GM23248 (cell line): Measurements from ENCODE around the gene ABHD16A. TPM values are rescaled to one million over a fixed set of nuclear protein-coding genes. Genes with fewer than 3 reads are reported as not detected.

Experiments
- DNase-seq: peaks from one replicate; pipeline ENCODE4 v3.0.0-alpha.2; 2015
- H2AFZ ChIP-seq: fragments of 200-600 bp; sonication (generic); 2 replicates; pipeline ENCODE4 v1.6.1; 2016; ENCODE audit warnings: antibody characterized with exemption
- H3F3A ChIP-seq: fragments of 200-600 bp; sonication (generic); 2 replicates; pipeline ENCODE4 v1.6.1; 2016; ENCODE audit warnings: mild to moderate bottlenecking, antibody characterized with exemption, mixed run types; ENCODE audit not compliant: insufficient read depth
- H3K27ac ChIP-seq: fragments of 200-600 bp; sonication (generic); 2 replicates; pipeline ENCODE4 v1.5.1; 2016; ENCODE audit warnings: mild to moderate bottlenecking
- H3K27me3 ChIP-seq: fragments of 200-600 bp; sonication (generic); replicated peaks from 2 replicates; pipeline ENCODE4 v1.6.1; 2016; ENCODE audit warnings: mild to moderate bottlenecking; ENCODE audit not compliant: insufficient read depth
- H3K36me3 ChIP-seq: fragments of 200-600 bp; sonication (generic); 2 replicates; pipeline ENCODE4 v1.6.1; 2016; ENCODE audit warnings: low read depth, mild to moderate bottlenecking
- H3K4me1 ChIP-seq: fragments of 200-600 bp; sonication (generic); 2 replicates; pipeline ENCODE4 v1.6.1; 2016; ENCODE audit warnings: mild to moderate bottlenecking; ENCODE audit not compliant: insufficient read depth
- H3K4me2 ChIP-seq: fragments of 200-600 bp; sonication (generic); one replicate; pipeline ENCODE4 v1.6.1; 2016; ENCODE audit warnings: mild to moderate bottlenecking; ENCODE audit not compliant: unreplicated experiment
- H3K4me3 ChIP-seq: fragments of 200-600 bp; sonication (generic); 2 replicates; pipeline ENCODE4 v1.5.1; 2016; ENCODE audit warnings: mild to moderate bottlenecking
- H3K79me2 ChIP-seq: fragments of 200-600 bp; sonication (generic); 2 replicates; pipeline ENCODE4 v1.6.1; 2016; ENCODE audit warnings: mild to moderate bottlenecking; ENCODE audit not compliant: insufficient read depth
- H3K9ac ChIP-seq: fragments of 200-600 bp; sonication (generic); 2 replicates; pipeline ENCODE4 v1.6.1; 2016; ENCODE audit warnings: mild to moderate bottlenecking
- H3K9me2 ChIP-seq: fragments of 200-600 bp; sonication (generic); 2 replicates; pipeline ENCODE4 v1.6.1; 2016; ENCODE audit warnings: mixed run types, mild to moderate bottlenecking, moderate library complexity; ENCODE audit not compliant: insufficient read depth
- H3K9me3 ChIP-seq: fragments of 200-600 bp; sonication (generic); one replicate; pipeline ENCODE4 v1.6.1; 2017; ENCODE audit warnings: low read depth
- H4K20me1 ChIP-seq: fragments of 200-600 bp; sonication (generic); 2 replicates; pipeline ENCODE4 v1.6.0; 2016; ENCODE audit not compliant: insufficient read depth
- EZH2 ChIP-seq: fragments of 200-600 bp; sonication (generic); IDR thresholded peaks from 2 replicates; pipeline ENCODE4 v1.6.1; 2018; ENCODE audit warnings: antibody characterized with exemption, mild to moderate bottlenecking; ENCODE audit not compliant: insufficient read depth, poor library complexity, severe bottlenecking
- EZH2phosphoT487 ChIP-seq: fragments of 200-600 bp; sonication (generic); IDR thresholded peaks from 2 replicates; pipeline ENCODE4 v1.6.1; 2018; ENCODE audit warnings: antibody characterized with exemption, moderate library complexity, mild to moderate bottlenecking, low read depth; ENCODE audit not compliant: insufficient read depth
- WGBS, 2 experiments: methylation state at CpG; one replicate each; pipeline ENCODE4 v1.1.6; 2015 to 2017; ENCODE audit warnings: low lambda C conversion rate in 2 of 2, low coverage in 1 of 2; ENCODE audit errors: missing lambda C conversion rate in 2 of 2; 5-methylcytosine and 5-hydroxymethylcytosine counted together
- in situ Hi-C: fragments of 300-500 bp; cut with MboI; formaldehyde crosslinking; loops from 2 replicates; pipeline ENCODE4 v1.15.0; 2020
- polyA plus RNA-seq: library from polyadenylated mRNA; unstranded; fragments of >200 nt; fragmentation: Nextera tagmentation; extraction: Ambion mirVana; gene quantifications from 2 replicates; pipeline ENCODE4 v1.2.1, GENCODE V29; 2016
- total RNA-seq: library from RNA; depleted of rRNA; stranded (reverse); fragments of >200 nt; shearing (Covaris generic); gene quantifications from 2 replicates; pipeline ENCODE4 v1.2.3, GENCODE V29; 2014

The ABHD16A gene
- total and polyA plus RNA-seq, 2 experiments from 2014 or later = 48.0 to 54.0 TPM

DNA sequence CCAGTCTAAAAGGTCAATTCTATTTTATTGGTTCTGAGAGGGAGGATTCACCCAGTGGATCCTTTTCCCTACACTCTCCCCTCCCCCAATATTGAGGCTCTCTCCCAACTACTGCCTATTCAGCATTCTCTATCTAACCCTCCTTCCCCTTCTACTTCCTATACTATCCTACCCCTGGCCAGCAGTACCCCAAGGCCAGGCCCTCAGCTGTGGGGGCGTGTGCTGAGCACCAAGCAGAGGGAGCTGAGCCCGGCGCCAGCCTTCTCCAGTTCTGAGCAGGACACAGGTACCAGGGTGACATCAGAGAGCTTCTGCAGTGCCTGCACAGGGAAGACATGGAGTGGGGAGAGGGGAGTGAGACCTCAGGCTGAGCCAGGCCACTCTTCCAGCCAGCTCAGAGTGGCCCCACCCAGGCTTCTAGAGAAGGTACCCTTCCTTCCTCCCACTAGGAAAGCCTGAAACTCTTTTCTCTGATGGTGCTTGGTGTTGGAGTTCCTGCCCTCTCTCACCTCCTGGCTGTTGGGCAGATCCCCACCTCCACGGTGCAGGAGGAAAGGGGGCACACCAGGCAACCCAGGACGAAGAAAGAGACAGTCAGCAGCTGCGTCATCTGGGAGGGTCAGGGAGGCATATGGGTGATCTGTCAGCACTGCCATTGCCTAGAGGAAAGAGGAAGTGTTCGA lies 24.1 kb upstream of the ABHD16A start:
- 75 to 80% methylated on average over 7 of the region's 7 CpGs for WGBS, 2 experiments
- Histone ChIP-seq H3K79me2 (peaks cover 3% of the 10 kb centered on the region; the same call in 1 of the 2 replicates), H3K27me3 (no peaks in the 10 kb centered on the region), H3K4me3 (no peak overlapping the region), H4K20me1 (no peaks in the 10 kb centered on the region), H3K4me2 (no peak overlapping the region), H3K4me1 (peaks cover 6% of the 10 kb centered on the region; the same call in 1 of the 2 replicates), H3K27ac (no peak overlapping the region), H3K36me3 (peaks cover 27% of the 10 kb centered on the region), H3K9me3 (no peaks in the 10 kb centered on the region), H2AFZ (no peak overlapping the region), H3F3A (peaks cover 19% of the 10 kb centered on the region), H3K9me2 (no peaks in the 10 kb centered on the region), H3K9ac (no peak overlapping the region)
- in situ Hi-C loops = no loop called here
- TF ChIP-seq EZH2 (no peak), EZH2phosphoT487 (no peak)
- no peak for DNase-seq

DNA sequence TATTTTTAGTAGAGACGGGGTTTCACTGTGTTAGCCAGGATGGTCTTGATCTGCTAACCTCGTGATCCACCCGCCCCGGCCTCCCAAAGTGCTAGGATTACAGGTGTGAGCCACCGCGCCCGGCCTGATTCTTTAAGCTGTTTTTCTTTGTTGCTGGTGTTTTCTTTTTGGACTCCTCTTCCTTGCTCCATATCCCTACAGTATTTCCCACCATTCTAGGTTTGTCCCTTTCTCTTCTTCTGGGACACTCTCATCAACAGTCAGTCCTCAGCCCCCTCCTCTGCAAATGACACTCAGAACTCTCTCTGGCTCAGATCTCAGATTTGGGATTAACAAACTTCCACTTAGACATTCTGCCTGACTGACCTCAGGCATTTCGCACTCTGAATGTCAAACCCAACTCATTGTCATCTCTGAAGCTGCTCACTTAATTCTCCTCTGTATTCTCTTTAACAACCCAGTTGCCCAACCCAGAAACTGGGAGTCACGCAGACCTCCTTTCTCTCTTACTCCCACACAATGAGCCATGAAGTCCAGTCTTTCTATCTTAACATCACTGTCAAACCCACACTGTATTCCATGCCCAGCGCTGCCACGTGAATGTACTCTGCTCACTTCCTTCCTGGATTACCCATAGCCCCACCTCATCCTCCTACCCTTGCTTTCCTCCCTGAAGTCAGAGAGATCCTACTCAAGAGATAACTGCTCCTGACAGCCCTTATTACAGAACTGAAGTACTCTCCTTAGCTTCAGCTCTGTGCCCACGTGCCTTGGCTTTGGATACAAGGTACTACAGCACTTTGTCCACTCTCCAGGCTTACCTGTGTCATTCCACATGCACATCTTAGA lies 22.6 kb upstream of the ABHD16A start:
- no peaks in the 10 kb centered on the region for H3K9me3 ChIP-seq
- TF ChIP-seq EZH2 (no peak), EZH2phosphoT487 (no peak)
- no peak overlapping the region for H3K4me3 ChIP-seq
- peaks cover 6% of the 10 kb centered on the region; the same call in 1 of the 2 replicates for H3K4me1 ChIP-seq
- peaks cover 5% of the 10 kb centered on the region for H3F3A ChIP-seq
- 86 to 88% methylated on average over 12 of the region's 12 CpGs for WGBS, 2 experiments
- H3K4me2 ChIP-seq = no peak overlapping the region
- no peaks in the 10 kb centered on the region for H3K79me2 ChIP-seq
- no peaks in the 10 kb centered on the region for H4K20me1 ChIP-seq
- in situ Hi-C loops = no loop called here
- no peak overlapping the region for H3K9ac ChIP-seq
- DNase-seq = no peak
- no peaks in the 10 kb centered on the region for H3K9me2 ChIP-seq
- H3K27ac ChIP-seq = no peak overlapping the region
- H2AFZ ChIP-seq = no peak overlapping the region
- peaks cover 12% of the 10 kb centered on the region; the same call in 1 of the 2 replicates for H3K36me3 ChIP-seq
- no peaks in the 10 kb centered on the region for H3K27me3 ChIP-seq

DNA sequence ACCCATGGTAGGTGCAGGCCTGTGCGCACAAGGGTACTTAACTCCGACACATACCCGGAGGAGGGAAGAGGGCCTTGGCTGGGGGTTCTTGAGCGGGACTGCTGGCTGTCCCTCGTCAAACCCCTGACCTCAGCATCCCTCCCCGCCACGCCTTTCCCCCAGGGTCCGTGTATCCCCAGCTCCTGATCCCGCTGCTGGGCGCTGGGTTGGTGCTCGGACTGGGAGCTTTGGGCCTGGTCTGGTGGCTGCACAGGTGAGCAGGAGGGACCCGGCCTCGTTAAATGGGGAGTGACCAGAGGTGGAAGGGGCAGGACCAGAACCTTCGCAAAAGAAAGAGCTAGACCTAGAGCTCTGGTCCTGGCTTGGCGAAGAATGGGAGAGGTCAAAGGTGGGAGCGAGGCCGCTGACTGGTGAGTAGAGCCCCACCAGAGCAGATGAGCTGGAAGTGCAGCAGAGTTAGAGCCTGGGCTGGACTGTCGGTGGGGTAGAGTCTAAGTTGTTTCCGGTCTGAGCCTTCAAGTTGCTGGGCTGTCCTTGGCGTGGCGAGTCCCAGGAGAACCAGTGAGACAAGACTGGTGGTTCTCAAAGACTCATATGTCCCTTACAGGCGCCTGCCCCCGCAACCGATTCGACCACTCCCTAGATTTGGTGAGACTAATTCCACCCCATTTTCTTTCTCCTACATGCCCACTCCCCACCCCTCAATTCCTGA lies 21.0 kb upstream of the ABHD16A start:
- Histone ChIP-seq H3K27me3 (no peaks in the 10 kb centered on the region), H3K4me2 (no peak overlapping the region), H3F3A (no peaks in the 10 kb centered on the region), H3K36me3 (peaks cover 11% of the 10 kb centered on the region; the same call in 1 of the 2 replicates), H3K9ac (no peak overlapping the region), H3K9me2 (no peaks in the 10 kb centered on the region), H2AFZ (no peak overlapping the region), H3K9me3 (no peaks in the 10 kb centered on the region), H3K79me2 (no peaks in the 10 kb centered on the region), H4K20me1 (no peaks in the 10 kb centered on the region), H3K27ac (no peak overlapping the region), H3K4me3 (no peak overlapping the region), H3K4me1 (no peaks in the 10 kb centered on the region)
- TF ChIP-seq EZH2 = no peak
- TF ChIP-seq EZH2phosphoT487 = no peak
- in situ Hi-C loops = no loop called here
- no peak for DNase-seq
- 86 to 88% methylated on average over 22 to 25 of the region's 25 CpGs for WGBS, 2 experiments

DNA sequence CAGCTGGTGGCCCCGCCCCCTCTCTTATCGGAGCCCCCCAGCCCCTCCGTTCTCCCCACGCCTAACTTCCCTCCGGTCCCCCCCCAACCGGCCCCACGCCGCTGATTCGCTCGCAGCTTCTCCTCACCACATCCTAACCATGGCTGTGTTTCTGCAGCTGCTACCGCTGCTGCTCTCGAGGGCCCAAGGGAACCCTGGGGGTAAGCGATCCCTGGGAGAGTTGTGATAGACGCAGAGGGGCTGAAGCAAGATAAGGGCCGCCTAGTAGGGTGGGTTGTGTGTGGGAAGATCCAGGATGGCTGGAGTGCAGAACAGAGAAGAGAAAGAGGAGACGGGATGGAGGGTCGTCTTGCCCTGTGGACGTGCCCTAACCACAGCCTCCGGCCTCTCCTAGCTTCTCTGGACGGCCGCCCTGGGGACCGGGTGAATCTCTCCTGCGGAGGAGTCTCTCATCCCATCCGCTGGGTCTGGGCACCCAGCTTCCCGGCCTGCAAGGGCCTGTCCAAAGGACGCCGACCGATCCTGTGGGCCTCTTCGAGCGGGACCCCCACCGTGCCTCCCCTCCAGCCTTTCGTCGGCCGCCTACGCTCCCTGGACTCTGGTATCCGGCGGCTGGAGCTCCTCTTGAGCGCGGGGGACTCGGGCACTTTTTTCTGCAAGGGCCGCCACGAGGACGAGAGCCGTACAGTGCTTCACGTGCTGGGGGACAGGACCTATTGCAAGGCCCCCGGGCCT lies 20.3 kb upstream of the ABHD16A start, which contains the start of gene MPIG6B:
Gene MPIG6B (plus strand): TSS at position 129 of the 735 bp plus-strand sequence. CDS start 11 bp downstream, at position 140.
- H3K4me2 ChIP-seq = no peak within 1 kb of the TSS
- no peak for DNase-seq
- no peak within 1 kb of the TSS for H3K27ac ChIP-seq

More for the DNA sequence above, 20.3 kb upstream of the ABHD16A start, which contains the start of gene MPIG6B:
- Histone ChIP-seq H3F3A (no peaks in the 10 kb centered on the region), H3K9me3 (no peaks in the 10 kb centered on the region), H3K4me1 (no peaks in the 10 kb centered on the region), H2AFZ (no peak within 1 kb of the TSS), H4K20me1 (no peaks in the 10 kb centered on the region), H3K27me3 (no peaks in the 10 kb centered on the region), H3K9me2 (no peaks in the 10 kb centered on the region), H3K4me3 (no peak within 1 kb of the TSS), H3K9ac (no peak within 1 kb of the TSS), H3K79me2 (no peaks in the 10 kb centered on the region), H3K36me3 (peaks cover 11% of the 10 kb centered on the region; the same call in 1 of the 2 replicates)
- in situ Hi-C loops = no loop called here
- WGBS, 2 experiments = 76 to 77% methylated on average over 36 to 46 of the region's 46 CpGs
- TF ChIP-seq EZH2phosphoT487 (no peak), EZH2 (no peak)
